ENCODE data around the gene ATP13A1.

The ATP13A1 gene

DNA sequence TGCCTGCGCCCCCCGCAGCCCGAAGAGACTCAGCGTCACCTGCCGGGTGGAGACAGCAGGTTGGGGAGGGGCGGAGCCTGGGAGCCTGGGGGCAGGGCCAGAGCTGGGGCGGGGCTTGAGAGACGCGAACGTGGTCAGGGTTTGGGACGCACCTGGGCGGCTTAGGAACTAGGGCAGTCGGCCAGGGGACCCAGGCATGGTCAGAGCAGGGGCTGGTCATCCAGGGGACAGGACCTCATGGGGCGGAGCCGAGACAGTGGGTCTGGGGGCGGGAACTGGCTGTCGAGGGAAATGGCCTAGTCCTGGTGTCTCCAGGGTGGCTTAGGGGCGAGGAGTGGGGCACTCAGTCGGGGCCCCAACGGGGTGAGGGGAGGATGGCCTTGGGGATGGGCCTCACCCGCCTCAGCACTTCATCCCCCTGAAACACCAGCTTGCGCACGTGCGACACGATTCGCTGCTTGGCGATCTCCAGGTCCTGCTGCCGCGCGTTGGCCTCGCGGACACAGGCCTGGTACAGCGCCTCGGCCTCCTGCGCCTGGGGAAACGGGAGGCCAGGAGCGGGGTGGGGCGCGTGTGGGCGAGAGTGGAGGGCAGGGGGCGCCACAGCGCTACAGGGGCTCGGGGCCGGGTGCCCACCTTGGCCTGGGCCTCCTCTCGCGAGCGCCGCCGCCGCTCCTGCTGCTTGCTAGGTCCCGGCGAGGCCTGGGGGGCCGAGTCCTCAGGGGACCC, 25.8 kb downstream of the ATP13A1 start:
- no peak for DNase-seq (ENCODE audit: low read depth)
- TF ChIP-seq, protein P1, sequence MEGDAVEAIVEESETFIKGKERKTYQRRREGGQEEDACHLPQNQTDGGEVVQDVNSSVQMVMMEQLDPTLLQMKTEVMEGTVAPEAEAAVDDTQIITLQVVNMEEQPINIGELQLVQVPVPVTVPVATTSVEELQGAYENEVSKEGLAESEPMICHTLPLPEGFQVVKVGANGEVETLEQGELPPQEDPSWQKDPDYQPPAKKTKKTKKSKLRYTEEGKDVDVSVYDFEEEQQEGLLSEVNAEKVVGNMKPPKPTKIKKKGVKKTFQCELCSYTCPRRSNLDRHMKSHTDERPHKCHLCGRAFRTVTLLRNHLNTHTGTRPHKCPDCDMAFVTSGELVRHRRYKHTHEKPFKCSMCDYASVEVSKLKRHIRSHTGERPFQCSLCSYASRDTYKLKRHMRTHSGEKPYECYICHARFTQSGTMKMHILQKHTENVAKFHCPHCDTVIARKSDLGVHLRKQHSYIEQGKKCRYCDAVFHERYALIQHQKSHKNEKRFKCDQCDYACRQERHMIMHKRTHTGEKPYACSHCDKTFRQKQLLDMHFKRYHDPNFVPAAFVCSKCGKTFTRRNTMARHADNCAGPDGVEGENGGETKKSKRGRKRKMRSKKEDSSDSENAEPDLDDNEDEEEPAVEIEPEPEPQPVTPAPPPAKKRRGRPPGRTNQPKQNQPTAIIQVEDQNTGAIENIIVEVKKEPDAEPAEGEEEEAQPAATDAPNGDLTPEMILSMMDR (conservative IDR thresholded peaks at IDR 0.05; ENCODE audit: low read length), result no peak
- no peak overlapping the region for H3K4me3 ChIP-seq (ENCODE audit: low read length)

DNA sequence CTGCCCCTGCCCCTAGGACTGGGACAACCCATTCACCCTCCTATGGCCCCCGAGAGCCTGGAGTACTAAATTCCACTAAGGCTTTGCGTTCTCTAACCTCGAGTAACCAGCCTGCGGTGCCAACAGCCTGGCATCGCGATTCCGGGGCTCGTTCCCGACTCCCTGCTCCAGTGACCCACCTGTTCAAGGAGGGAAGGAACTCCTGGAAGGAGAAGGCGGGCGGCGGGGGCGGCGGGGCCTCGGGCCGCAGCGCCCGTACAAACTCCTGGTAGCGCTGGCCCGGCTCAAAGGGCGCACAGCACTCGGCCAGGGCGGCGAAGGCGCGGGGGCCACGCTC, 26.3 kb downstream of the ATP13A1 start:
- no peak overlapping the region for H3K4me3 ChIP-seq (ENCODE audit: low read length)
- DNase-seq (ENCODE audit: low read depth), result no peak
- TF ChIP-seq, protein P1 (conservative IDR thresholded peaks at IDR 0.05; ENCODE audit: low read length), result no peak

DNA sequence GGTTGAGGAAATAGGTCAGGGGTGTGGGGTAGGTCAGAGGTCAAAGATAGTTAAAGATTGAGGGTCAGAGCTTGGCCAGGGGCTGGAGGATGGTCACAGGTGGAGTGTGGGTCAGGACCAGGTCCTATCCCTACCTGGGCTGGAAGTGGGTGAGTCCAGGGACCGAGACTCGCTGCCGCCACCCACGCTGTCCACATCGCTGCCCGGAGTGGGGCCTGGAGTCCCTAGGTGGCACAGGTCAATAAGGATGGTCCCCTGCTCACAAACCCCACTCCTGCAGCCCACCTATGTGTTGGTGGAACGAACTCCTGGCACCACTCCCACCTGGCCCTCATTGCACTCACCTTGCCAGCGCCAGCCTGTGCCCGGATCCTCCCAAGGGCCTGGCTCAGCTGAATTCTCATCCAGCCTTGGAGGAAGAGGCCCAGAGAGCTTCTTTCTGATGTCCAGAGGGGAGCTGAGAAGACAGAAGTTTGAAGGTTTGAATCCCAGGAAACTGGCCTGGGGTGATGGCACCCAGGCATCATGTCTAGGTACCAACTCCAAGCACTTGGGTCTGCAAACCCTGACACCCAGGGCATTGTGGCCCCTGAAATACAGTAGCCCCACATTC, 26.8 kb downstream of the ATP13A1 start:
- DNase-seq (ENCODE audit: low read depth), result no peak
- TF ChIP-seq, protein P1 (conservative IDR thresholded peaks at IDR 0.05; ENCODE audit: low read length), result no peak
- H3K4me3 ChIP-seq (ENCODE audit: low read length), result no peak overlapping the region

DNA sequence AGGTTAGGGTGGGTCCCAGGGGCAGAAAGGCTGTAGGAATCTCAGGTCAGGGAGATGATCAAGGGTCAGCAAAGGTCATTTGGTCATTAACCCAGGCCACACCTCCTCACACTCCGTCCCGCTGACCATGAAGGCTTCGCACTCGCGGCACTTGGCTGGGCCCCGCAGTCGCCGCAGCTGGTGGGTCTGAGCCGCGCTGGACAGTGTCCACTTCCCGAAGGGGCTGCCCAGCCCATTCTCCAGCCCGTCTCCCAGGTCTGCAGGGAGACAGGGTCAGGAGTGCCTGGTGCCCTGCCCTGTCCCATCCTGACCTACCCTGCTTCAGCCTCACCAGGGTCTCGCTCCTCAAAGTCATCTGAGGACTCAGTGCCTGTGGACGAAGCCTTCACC, 28.2 kb downstream of the ATP13A1 start:
- H3K4me3 ChIP-seq (ENCODE audit: low read length), result no peak overlapping the region
- TF ChIP-seq, protein P1 (conservative IDR thresholded peaks at IDR 0.05; ENCODE audit: low read length), result no peak
- no peak for DNase-seq (ENCODE audit: low read depth)

DNA sequence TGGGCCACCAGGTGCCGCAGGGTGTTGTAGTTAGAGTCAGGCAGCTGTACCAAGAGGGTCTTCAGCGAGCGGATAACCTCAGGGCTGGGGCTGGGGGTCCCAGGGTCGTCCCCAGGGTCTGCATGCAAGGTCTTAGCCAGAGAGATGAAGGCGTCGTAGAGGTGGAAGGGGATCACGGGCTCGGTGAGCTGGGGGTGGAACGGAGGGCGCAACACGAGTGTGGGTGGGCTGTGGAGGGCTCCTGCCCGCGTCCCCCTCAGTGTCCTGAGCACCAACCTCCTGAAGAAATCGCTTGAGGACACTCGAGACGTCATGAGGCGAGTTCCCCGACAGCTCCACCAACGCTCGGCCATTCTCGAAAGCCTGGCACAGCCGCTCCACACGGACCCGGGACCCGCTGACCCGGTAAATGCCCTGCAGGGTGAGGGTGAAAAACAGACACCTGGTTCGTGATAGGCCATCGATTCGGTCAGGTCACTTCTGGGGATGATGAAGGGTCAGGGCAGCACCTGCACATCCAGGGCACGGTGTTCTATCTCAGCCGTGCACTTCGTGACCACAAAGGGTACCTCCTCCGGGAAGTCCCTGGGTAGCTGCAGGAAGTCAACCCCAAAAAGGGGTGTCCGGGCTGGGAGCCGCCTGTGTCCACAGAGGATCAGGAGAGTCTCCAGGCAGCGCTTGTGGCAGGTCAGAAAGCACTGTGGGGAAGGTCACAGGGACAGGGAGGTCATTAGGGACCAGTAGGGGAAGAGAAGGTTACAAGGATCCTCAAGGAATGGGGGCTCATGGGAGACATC, 28.8 kb downstream of the ATP13A1 start:
- no peak overlapping the region for H3K4me3 ChIP-seq (ENCODE audit: low read length)
- TF ChIP-seq, protein P1 (conservative IDR thresholded peaks at IDR 0.05; ENCODE audit: low read length), result no peak
- no peak for DNase-seq (ENCODE audit: low read depth)

DNA sequence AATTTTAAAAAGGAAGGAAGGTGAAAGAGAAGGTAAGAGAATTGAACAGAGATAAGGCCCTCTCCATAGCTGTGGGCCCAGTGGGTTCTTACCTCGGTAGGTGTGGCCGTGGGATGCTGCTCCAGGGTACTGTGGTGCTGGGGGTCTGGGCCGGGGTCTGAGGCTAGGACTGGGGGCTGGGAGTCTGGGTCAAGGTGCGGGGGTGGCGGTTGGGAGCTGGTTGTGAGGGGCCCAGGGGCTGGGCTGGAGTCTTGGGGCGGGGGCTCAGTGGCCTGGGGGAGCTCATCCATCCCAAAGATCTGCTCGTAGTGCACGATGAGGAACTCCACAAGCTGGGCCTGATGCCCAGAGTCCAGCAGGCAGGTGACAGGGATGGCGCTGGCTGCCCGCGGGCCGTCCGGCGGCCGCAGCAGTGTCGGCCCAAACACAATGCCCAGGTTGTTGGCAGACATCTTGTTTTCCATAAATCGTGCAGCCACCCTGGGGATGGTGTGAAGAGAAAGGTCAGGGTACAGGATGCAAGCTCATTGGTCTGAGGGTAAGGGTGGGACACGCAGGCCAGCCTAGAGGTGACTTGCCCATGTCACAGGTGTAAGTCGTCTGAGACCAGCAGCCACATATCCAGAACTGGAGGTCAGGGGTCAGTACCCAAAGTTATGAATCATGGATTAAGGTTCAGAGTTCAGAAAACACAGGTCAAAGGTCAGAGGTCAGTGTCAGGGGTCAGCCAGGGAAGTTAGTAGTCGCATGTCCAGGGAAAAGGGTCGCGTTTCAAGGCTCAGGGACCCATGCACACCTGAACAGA, 29.6 kb downstream of the ATP13A1 start:
- no peak for DNase-seq (ENCODE audit: low read depth)
- TF ChIP-seq, protein P1 (conservative IDR thresholded peaks at IDR 0.05; ENCODE audit: low read length), result no peak
- no peak overlapping the region for H3K4me3 ChIP-seq (ENCODE audit: low read length)

All from AG10803 (cell line).